ENCODE data around the gene TOMM40L. TPM values are rescaled to one million over a fixed set of nuclear protein-coding genes. Genes with fewer than 3 reads are reported as not detected.

TOMM40L gene
- total RNA-seq, 4 donors from 2014 or later = 9.6 to 15.4 (median 13.4) TPM

DNA sequence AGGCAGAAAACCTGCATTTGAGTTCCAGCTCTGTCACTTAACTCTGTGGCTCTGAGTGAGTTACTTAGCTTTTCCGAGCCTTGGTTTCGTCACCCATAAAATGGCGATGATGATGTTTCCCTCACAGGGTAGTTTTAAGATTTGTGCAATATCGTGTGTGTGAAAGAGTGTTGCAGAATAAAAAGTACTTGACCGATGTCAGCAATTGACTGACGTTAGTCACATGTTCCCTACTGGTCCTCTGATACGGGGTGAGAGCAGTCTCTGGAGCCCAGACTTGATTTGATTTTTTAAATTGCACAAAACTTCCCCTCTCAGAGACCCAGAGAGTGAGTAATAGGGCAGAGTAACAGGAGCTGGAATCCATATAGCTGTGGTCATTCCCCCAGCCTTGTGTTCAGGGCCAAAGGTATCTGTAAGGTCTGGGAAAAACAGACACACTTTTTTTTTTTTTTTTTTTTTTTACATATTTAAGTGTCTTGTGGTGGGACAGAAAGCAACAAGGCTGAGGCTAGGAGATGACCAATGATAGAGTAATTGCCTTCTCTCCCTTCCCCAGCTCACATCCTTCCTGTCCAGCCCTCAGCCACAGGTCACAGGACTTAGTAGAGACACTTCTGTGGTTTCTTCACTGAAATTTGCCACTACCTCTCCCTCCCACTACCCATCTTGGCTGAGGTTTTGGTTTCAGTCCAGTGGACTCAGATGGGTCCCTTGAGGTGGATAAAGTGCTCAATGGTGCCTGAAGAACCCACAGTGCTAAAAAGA is 8.7 kb upstream of the TOMM40L start:
- DNase-seq (ENCODE audit: low spot score) (no peak), ATAC-seq (ENCODE audit: low FRiP score) (peak; percentile 72)
- TF ChIP-seq, protein P1, sequence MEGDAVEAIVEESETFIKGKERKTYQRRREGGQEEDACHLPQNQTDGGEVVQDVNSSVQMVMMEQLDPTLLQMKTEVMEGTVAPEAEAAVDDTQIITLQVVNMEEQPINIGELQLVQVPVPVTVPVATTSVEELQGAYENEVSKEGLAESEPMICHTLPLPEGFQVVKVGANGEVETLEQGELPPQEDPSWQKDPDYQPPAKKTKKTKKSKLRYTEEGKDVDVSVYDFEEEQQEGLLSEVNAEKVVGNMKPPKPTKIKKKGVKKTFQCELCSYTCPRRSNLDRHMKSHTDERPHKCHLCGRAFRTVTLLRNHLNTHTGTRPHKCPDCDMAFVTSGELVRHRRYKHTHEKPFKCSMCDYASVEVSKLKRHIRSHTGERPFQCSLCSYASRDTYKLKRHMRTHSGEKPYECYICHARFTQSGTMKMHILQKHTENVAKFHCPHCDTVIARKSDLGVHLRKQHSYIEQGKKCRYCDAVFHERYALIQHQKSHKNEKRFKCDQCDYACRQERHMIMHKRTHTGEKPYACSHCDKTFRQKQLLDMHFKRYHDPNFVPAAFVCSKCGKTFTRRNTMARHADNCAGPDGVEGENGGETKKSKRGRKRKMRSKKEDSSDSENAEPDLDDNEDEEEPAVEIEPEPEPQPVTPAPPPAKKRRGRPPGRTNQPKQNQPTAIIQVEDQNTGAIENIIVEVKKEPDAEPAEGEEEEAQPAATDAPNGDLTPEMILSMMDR (IDR thresholded peaks at IDR 0.05) = no peak

DNA sequence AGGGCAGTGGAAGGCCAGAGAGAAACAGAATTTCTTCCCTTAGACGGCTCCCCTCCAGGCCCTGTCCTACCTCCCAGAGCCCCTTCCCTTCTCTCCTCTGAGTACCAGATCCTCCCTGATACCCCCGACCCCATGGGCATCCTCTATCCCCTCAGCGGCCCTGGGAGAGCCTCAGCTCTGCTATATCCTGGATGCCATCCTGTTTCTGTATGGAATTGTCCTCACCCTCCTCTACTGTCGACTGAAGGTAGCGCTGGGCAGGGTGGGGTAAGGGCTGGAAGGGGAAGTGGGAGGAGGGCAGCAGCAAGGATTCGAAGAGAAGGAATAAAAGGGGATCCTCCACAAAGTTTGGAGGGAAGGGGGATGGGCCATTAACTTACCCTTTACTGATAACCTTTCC is 8.0 kb upstream of the TOMM40L start:
- DNase-seq (ENCODE audit: low spot score) (no peak), ATAC-seq (ENCODE audit: low FRiP score) (no peak)
- TF ChIP-seq, protein P1 (IDR thresholded peaks at IDR 0.05) = no peak

DNA sequence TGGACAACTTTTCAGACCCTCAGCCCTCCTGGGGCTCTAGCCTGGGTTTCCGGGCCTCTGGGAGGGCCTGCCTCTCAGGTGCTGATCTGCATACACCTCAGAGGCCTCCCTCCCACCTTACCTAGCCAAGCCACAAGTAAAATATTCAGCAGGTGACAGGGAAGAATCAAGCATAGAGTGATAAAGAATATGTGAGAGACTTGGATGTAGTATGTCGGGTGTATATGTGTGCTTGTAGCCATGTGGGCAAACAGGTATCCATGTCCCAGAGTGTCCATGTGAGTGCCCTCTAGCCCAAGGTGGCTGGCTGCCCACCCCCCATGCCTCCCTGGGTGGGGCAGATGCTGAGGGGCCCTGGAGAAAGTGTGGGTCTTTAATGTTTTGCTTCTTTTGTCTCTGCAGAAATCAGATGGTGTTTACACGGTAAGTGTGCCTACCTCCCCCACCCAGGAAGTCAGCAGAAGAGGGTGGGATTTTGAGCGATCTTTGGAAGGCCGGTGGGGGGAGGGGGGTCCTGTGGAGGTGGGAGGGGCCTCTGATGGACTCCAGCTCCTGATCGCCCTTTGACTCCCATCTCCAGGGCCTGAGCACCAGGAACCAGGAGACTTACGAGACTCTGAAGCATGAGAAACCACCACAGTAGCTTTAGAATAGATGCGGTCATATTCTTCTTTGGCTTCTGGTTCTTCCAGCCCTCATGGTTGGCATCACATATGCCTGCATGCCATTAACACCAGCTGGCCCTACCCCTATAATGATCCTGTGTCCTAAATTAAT is 7.4 kb upstream of the TOMM40L start:
- no peak for DNase-seq (ENCODE audit: low spot score)
- no peak for ATAC-seq (ENCODE audit: low FRiP score)
- TF ChIP-seq, protein P1 (IDR thresholded peaks at IDR 0.05) = no peak

DNA sequence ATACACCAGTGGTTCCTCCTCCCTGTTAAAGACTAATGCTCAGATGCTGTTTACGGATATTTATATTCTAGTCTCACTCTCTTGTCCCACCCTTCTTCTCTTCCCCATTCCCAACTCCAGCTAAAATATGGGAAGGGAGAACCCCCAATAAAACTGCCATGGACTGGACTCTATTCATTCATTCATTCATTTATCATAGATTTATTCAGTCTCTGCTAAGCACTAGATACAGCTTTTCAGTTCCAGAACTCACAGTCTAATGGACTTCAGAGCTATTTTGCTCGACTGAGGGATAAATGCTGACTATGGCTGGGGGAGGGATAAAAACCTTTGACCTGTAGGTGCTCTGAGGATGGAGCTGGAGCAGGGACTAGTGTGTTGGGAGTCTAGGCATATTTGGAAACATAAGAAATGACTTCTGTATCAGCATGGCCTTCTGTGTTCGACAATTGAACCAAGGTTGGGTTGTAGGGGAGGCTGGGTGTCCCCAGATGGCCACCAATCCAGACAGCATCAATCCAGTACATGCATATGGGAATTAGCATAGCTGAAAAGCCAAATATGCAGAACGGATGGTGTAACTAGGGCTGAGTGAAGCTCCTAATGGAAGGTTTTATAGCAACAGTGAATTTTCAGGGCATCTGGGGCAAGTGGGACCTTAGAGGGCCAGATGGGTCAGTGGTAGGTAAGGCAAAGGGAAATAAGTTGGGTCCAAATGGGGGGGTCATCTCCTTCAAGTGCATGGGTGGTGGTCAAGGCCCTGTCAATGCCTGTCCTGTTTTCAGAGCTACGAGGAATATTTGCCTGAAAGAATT is 6.6 kb upstream of the TOMM40L start:
- DNase-seq (ENCODE audit: low spot score) (no peak), ATAC-seq (ENCODE audit: low FRiP score) (no peak)
- TF ChIP-seq, protein P1 (IDR thresholded peaks at IDR 0.05) = no peak

DNA sequence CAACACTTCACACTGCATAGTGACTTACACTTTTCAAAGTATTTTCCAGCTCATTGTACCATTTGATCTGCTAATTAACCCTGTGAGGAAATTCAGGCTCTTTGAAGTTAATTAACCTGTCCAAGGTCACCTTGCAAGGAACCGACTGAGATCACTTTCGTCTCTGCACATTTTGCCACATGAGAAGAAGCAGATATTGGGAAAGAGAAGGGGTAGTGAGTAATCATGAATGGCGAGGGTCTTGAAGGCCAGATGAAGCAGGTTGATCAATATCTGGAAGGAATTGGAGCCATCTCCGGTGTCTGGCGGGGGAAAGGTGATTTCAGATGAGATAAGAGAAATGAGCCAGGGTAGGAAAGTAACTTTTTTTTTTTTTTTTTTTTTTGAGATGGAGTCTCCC is 5.9 kb upstream of the TOMM40L start:
- ATAC-seq (ENCODE audit: low FRiP score) (no peak), DNase-seq (ENCODE audit: low spot score) (no peak)
- TF ChIP-seq, protein P1 (IDR thresholded peaks at IDR 0.05) = no peak

DNA sequence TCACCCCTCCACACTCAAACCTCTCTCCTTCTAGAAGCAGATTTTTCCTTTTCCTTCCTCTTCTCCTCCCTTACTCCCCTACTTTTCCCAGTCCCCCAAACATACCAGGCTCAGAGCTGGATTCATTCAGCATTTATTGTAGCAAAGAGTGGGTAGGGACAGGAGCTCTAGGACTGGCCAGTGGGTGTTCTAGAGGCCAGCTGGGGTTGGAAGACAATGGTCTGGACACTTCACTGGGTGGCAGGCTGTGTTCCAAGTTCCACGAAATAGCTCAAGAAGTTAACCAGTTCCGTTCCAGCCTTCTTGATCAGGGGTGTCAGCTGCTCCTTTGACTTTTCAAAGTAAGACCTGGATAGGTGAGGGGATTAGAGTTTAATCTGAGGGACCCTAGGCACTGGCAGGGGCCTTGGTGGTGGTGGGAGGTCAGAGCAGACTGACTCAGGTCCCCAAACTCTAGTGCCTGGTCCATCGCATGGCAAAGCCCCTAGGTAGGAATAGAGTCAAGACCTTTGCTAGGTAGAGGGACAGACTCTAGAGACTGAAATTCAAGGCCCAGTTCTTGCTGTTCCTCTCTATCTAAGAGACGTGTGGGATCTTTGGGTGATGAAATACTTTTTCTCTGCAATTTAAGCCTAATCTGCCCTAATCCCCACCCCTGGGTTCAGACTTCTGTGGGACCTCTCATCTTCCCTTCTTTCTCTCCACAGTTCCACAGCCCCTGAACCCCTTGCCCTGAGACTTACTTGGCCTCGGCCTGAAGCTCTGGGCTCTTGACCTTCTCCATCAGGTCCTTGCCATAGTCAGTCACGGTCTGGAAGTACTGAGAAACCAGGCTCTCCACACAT is 3.5 kb upstream of the TOMM40L start:
- TF ChIP-seq, protein P1 (IDR thresholded peaks at IDR 0.05) = no peak
- DNase-seq (ENCODE audit: low spot score) (no peak), ATAC-seq (ENCODE audit: low FRiP score) (no peak)

Data from omental fat pad (tissue), 4 donors.